NCI-H524 treated with DMSO at 0.1 percent for 48 hours (cell line): ENCODE measurements around the gene WNT1.

Experiments used
- DNase-seq: peaks from one replicate; lab custom pipeline; 2025; lab: John Stamatoyannopoulos, UW

The WNT1 gene

GRCh38 chr12:48961331-48961730, 16.8 kb upstream of the WNT1 start:
- DNase-seq: no peak

- DNase-seq: no peak
Observed at GRCh38 chr12:48961801-48962200, 16.3 kb upstream of the WNT1 start.

GRCh38 chr12:48965298-48965838, 12.8 kb upstream of the WNT1 start:
- no peak for DNase-seq

GRCh38 chr12:48966177-48966895, 11.8 kb upstream of the WNT1 start:
- DNase-seq: no peak

GRCh38 chr12:48967991-48968390, 10.1 kb upstream of the WNT1 start:
- no peak for DNase-seq

GRCh38 chr12:48968467-48968866, 9.7 kb upstream of the WNT1 start:
- no peak for DNase-seq

GRCh38 chr12:48969160-48969771, 8.9 kb upstream of the WNT1 start:
- DNase-seq: no peak

GRCh38 chr12:48969833-48970701, 8.1 kb upstream of the WNT1 start:
- no peak for DNase-seq

- no peak for DNase-seq
Observed at GRCh38 chr12:48970702-48971334, 7.3 kb upstream of the WNT1 start.

- no peak for DNase-seq
Observed at GRCh38 chr12:48972213-48972951, 5.7 kb upstream of the WNT1 start.

- no peak for DNase-seq
Observed at GRCh38 chr12:48972952-48973483, 5.1 kb upstream of the WNT1 start.

GRCh38 chr12:48973531-48973930, 4.6 kb upstream of the WNT1 start:
- DNase-seq: no peak

GRCh38 chr12:48973941-48974673, 4.0 kb upstream of the WNT1 start:
- DNase-seq: no peak

GRCh38 chr12:48977290-48978281, 536 bp upstream of the WNT1 start:
- DNase-seq: no peak

GRCh38 chr12:48978741-48979601, 849 bp downstream of the WNT1 start:
- no peak for DNase-seq

- DNase-seq: no peak
Observed at GRCh38 chr12:48979602-48980388, 1.7 kb downstream of the WNT1 start.

- no peak for DNase-seq
Observed at GRCh38 chr12:48980389-48980952, 2.3 kb downstream of the WNT1 start.
